GM23248 (cell line): ENCODE data around the gene HPDL. TPM values are rescaled to one million over a fixed set of nuclear protein-coding genes. Genes with fewer than 3 reads are reported as not detected.
A peak's percentile ranks its signal among the peaks of the same experiment; 100 is the strongest.
"Not testable (repeated sequence)": the region's sequence is repeated elsewhere in the genome, so short reads cannot be mapped to it uniquely, and the experiment has no call there.

Experiments used
- DNase-seq: peaks from one replicate; pipeline ENCODE4 v3.0.0-alpha.2; 2015
- H2AFZ ChIP-seq: fragments of 200-600 bp; sonication (generic); 2 replicates; pipeline ENCODE4 v1.6.1; 2016; ENCODE audit warnings: antibody characterized with exemption
- H3F3A ChIP-seq: fragments of 200-600 bp; sonication (generic); 2 replicates; pipeline ENCODE4 v1.6.1; 2016; ENCODE audit warnings: mild to moderate bottlenecking, antibody characterized with exemption, mixed run types; ENCODE audit not compliant: insufficient read depth
- H3K27ac ChIP-seq: fragments of 200-600 bp; sonication (generic); 2 replicates; pipeline ENCODE4 v1.5.1; 2016; ENCODE audit warnings: mild to moderate bottlenecking
- H3K27me3 ChIP-seq: fragments of 200-600 bp; sonication (generic); replicated peaks from 2 replicates; pipeline ENCODE4 v1.6.1; 2016; ENCODE audit warnings: mild to moderate bottlenecking; ENCODE audit not compliant: insufficient read depth
- H3K36me3 ChIP-seq: fragments of 200-600 bp; sonication (generic); 2 replicates; pipeline ENCODE4 v1.6.1; 2016; ENCODE audit warnings: low read depth, mild to moderate bottlenecking
- H3K4me1 ChIP-seq: fragments of 200-600 bp; sonication (generic); 2 replicates; pipeline ENCODE4 v1.6.1; 2016; ENCODE audit warnings: mild to moderate bottlenecking; ENCODE audit not compliant: insufficient read depth
- H3K4me2 ChIP-seq: fragments of 200-600 bp; sonication (generic); one replicate; pipeline ENCODE4 v1.6.1; 2016; ENCODE audit warnings: mild to moderate bottlenecking; ENCODE audit not compliant: unreplicated experiment
- H3K4me3 ChIP-seq: fragments of 200-600 bp; sonication (generic); 2 replicates; pipeline ENCODE4 v1.5.1; 2016; ENCODE audit warnings: mild to moderate bottlenecking
- H3K79me2 ChIP-seq: fragments of 200-600 bp; sonication (generic); 2 replicates; pipeline ENCODE4 v1.6.1; 2016; ENCODE audit warnings: mild to moderate bottlenecking; ENCODE audit not compliant: insufficient read depth
- H3K9ac ChIP-seq: fragments of 200-600 bp; sonication (generic); 2 replicates; pipeline ENCODE4 v1.6.1; 2016; ENCODE audit warnings: mild to moderate bottlenecking
- H3K9me2 ChIP-seq: fragments of 200-600 bp; sonication (generic); 2 replicates; pipeline ENCODE4 v1.6.1; 2016; ENCODE audit warnings: mixed run types, mild to moderate bottlenecking, moderate library complexity; ENCODE audit not compliant: insufficient read depth
- H3K9me3 ChIP-seq: fragments of 200-600 bp; sonication (generic); one replicate; pipeline ENCODE4 v1.6.1; 2017; ENCODE audit warnings: low read depth
- H4K20me1 ChIP-seq: fragments of 200-600 bp; sonication (generic); 2 replicates; pipeline ENCODE4 v1.6.0; 2016; ENCODE audit not compliant: insufficient read depth
- EZH2 ChIP-seq: fragments of 200-600 bp; sonication (generic); IDR thresholded peaks from 2 replicates; pipeline ENCODE4 v1.6.1; 2018; ENCODE audit warnings: antibody characterized with exemption, mild to moderate bottlenecking; ENCODE audit not compliant: insufficient read depth, poor library complexity, severe bottlenecking
- EZH2phosphoT487 ChIP-seq: fragments of 200-600 bp; sonication (generic); IDR thresholded peaks from 2 replicates; pipeline ENCODE4 v1.6.1; 2018; ENCODE audit warnings: antibody characterized with exemption, moderate library complexity, mild to moderate bottlenecking, low read depth; ENCODE audit not compliant: insufficient read depth
- WGBS, 2 experiments: methylation state at CpG; one replicate each; pipeline ENCODE4 v1.1.6; 2015 to 2017; ENCODE audit warnings: low lambda C conversion rate in 2 of 2, low coverage in 1 of 2; ENCODE audit errors: missing lambda C conversion rate in 2 of 2; 5-methylcytosine and 5-hydroxymethylcytosine counted together
- in situ Hi-C: fragments of 300-500 bp; cut with MboI; formaldehyde crosslinking; loops from 2 replicates; pipeline ENCODE4 v1.15.0; 2020
- polyA plus RNA-seq: library from polyadenylated mRNA; unstranded; fragments of >200 nt; fragmentation: Nextera tagmentation; extraction: Ambion mirVana; gene quantifications from 2 replicates; pipeline ENCODE4 v1.2.1, GENCODE V29; 2016
- total RNA-seq: library from RNA; depleted of rRNA; stranded (reverse); fragments of >200 nt; shearing (Covaris generic); gene quantifications from 2 replicates; pipeline ENCODE4 v1.2.3, GENCODE V29; 2014

The HPDL gene
- total and polyA plus RNA-seq, 2 experiments from 2014 or later = 1.2 to 3.7 TPM

- no peak overlapping the region for H3K27ac ChIP-seq
- 0 out of 2 replicates have a peak, but pooled peaks cover 8% of the 10 kb centered on the region for H3K4me1 ChIP-seq
- peak; percentile 88 for DNase-seq
- no peaks in the 10 kb centered on the region for H3K36me3 ChIP-seq
- H3F3A ChIP-seq = 0 out of 2 replicates have a peak, but pooled peaks cover 7% of the 10 kb centered on the region
- no peaks in the 10 kb centered on the region for H4K20me1 ChIP-seq
- H3K79me2 ChIP-seq = no peaks in the 10 kb centered on the region
- H3K27me3 ChIP-seq = no peaks in the 10 kb centered on the region
- H3K4me2 ChIP-seq = peak overlapping the region; percentile 52
- in situ Hi-C loops = loop anchor here (10.0 kb wide), 1 partner anchor 205 kb away; no protein-coding TSS in a partner anchor
- H2AFZ ChIP-seq = peak overlapping the region; percentile 90
- H3K4me3 ChIP-seq = peak overlapping the region; percentile 30; the same call in 1 of the 2 replicates
- 16 to 17% methylated on average over 7 of the region's 7 CpGs for WGBS, 2 experiments
- TF ChIP-seq EZH2phosphoT487 = no peak
- TF ChIP-seq EZH2 = no peak
- no peaks in the 10 kb centered on the region for H3K9me2 ChIP-seq
- H3K9ac ChIP-seq = peak overlapping the region; percentile 43; the same call in 1 of the 2 replicates
- H3K9me3 ChIP-seq = no peaks in the 10 kb centered on the region
Observed at GRCh38 chr1:45359882-45360513, 33.3 kb downstream of the HPDL start.

- Histone ChIP-seq H3K9ac (peak overlapping the region; percentile 59), H3K4me2 (peak overlapping the region; percentile 79), H2AFZ (peak overlapping the region; percentile 90), H3K27ac (peak overlapping the region; percentile 45), H3K4me3 (peak overlapping the region; percentile 57)
- H4K20me1 ChIP-seq, H3K27me3 ChIP-seq, H3K4me1 ChIP-seq, H3K36me3 ChIP-seq, H3K79me2 ChIP-seq, H3F3A ChIP-seq, H3K9me3 ChIP-seq, H3K9me2 ChIP-seq: not testable (repeated sequence)
- WGBS, 2 experiments = 20 to 21% methylated on average over 7 of the region's 7 CpGs
- peak; percentile 87 for DNase-seq
- in situ Hi-C loops = loop anchor here (10.0 kb wide), 1 partner anchor 204 kb away; no protein-coding TSS in a partner anchor
Observed at GRCh38 chr1:45360981-45361380, 34.3 kb downstream of the HPDL start.

- no peak overlapping the region for H3K4me3 ChIP-seq
- no peak for TF ChIP-seq EZH2phosphoT487
- TF ChIP-seq EZH2 = no peak
- in situ Hi-C loops = loop anchor here (10.0 kb wide), 1 partner anchor 201 kb away; no protein-coding TSS in a partner anchor
Observed at GRCh38 chr1:45364294-45364693, 37.6 kb downstream of the HPDL start.

GRCh38 chr1:45365051-45365450 is 38.4 kb downstream of the HPDL start:
- Histone ChIP-seq H3K4me2 (no peak overlapping the region), H3K9me2 (no peaks in the 10 kb centered on the region), H3F3A (0 out of 2 replicates have a peak, but pooled peaks cover 6% of the 10 kb centered on the region), H3K9ac (no peak overlapping the region), H3K9me3 (no peaks in the 10 kb centered on the region), H3K4me1 (0 out of 2 replicates have a peak, but pooled peaks cover 6% of the 10 kb centered on the region), H2AFZ (no peak overlapping the region), H3K79me2 (no peaks in the 10 kb centered on the region), H4K20me1 (no peaks in the 10 kb centered on the region), H3K36me3 (no peaks in the 10 kb centered on the region), H3K27ac (no peak overlapping the region), H3K27me3 (no peaks in the 10 kb centered on the region), H3K4me3 (no peak overlapping the region)
- 90 to 94% methylated on average over 6 of the region's 6 CpGs for WGBS, 2 experiments
- no peak for DNase-seq
- in situ Hi-C loops = loop anchor here (10.0 kb wide), 1 partner anchor 200 kb away; no protein-coding TSS in a partner anchor
- TF ChIP-seq EZH2phosphoT487 = no peak

More at GRCh38 chr1:45364294-45364693, 37.6 kb downstream of the HPDL start:
- no peak overlapping the region for H3K4me2 ChIP-seq
- H3F3A ChIP-seq = 0 out of 2 replicates have a peak, but pooled peaks cover 7% of the 10 kb centered on the region
- H4K20me1 ChIP-seq = no peaks in the 10 kb centered on the region
- no peaks in the 10 kb centered on the region for H3K9me2 ChIP-seq
- 77 to 83% methylated on average over 2 of the region's 2 CpGs for WGBS, 2 experiments
- DNase-seq = no peak
- no peak overlapping the region for H2AFZ ChIP-seq
- H3K9ac ChIP-seq = no peak overlapping the region
- no peaks in the 10 kb centered on the region for H3K27me3 ChIP-seq
- H3K4me1 ChIP-seq = 0 out of 2 replicates have a peak, but pooled peaks cover 8% of the 10 kb centered on the region
- no peaks in the 10 kb centered on the region for H3K79me2 ChIP-seq
- H3K9me3 ChIP-seq = no peaks in the 10 kb centered on the region
- H3K36me3 ChIP-seq = no peaks in the 10 kb centered on the region
- no peak overlapping the region for H3K27ac ChIP-seq
